Measurements from ENCODE around the gene AP3M1. TPM values are rescaled to one million over a fixed set of nuclear protein-coding genes. Genes with fewer than 3 reads are reported as not detected.
A peak's percentile ranks its signal among the peaks of the same experiment; 100 is the strongest.

Gene AP3M1
- total RNA-seq, 4 donors from 2014 or later = 23.0 to 26.1 (median 24.3) TPM

DNA sequence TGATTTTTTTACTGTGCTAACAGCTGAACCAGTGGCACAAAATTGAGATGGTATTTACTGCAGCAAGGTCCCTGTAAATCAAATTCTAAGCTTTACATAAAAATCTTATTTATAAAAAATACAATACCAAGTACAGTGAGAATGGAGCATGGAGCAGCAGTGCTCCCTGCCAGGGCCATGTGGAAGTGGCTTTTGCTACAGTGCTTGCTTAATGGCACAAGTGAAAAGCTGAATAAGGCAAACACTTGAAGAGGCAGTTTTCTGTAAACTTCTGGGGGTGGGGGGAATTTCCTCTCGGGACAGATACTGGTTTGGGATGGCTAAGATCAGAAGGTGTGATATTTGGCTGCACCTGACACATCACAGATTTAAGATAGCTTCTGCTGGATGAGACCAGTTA, 27.5 kb downstream of the AP3M1 start:
- intact Hi-C loops (cut with DNase I) = no loop called here
- TF ChIP-seq, protein P1, sequence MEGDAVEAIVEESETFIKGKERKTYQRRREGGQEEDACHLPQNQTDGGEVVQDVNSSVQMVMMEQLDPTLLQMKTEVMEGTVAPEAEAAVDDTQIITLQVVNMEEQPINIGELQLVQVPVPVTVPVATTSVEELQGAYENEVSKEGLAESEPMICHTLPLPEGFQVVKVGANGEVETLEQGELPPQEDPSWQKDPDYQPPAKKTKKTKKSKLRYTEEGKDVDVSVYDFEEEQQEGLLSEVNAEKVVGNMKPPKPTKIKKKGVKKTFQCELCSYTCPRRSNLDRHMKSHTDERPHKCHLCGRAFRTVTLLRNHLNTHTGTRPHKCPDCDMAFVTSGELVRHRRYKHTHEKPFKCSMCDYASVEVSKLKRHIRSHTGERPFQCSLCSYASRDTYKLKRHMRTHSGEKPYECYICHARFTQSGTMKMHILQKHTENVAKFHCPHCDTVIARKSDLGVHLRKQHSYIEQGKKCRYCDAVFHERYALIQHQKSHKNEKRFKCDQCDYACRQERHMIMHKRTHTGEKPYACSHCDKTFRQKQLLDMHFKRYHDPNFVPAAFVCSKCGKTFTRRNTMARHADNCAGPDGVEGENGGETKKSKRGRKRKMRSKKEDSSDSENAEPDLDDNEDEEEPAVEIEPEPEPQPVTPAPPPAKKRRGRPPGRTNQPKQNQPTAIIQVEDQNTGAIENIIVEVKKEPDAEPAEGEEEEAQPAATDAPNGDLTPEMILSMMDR (IDR thresholded peaks at IDR 0.05) = no peak
- TF ChIP-seq POLR2A (IDR thresholded peaks at IDR 0.05) = no peak
- Histone ChIP-seq H3K36me3 (peaks cover 12 to 99% (median 25%) of the 10 kb centered on the region in 3 donors), H3K4me3 (no peak overlapping the region), H3K27ac (no peak overlapping the region), H3K9me3 (no peaks in the 10 kb centered on the region), H3K4me1 (peaks cover 0 to 36% (median 6%) of the 10 kb centered on the region in 3 donors), H3K27me3 (no peaks in the 10 kb centered on the region)
- 0% methylated on average over 1 of the region's 1 CpG for WGBS, 2 donors
- DNase-seq = no peak

DNA sequence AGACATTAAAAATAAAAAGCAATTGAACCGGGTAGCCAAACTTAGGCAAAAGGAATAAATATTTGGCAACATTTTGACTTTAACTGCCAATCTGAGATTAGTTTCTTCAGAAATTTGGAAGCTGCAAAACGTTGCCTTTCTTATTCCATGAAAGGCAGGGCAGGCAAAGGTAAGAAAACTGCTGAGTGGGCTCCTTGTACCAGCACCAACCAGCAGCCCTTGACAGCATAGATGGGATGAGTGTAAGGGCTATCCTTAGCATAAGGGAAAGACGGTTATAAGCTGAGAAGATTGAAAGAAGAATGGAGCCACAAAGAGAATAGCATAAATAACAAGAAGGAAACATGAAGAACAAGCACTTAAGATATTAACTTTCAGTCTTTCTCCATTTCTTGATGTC, 28.6 kb downstream of the AP3M1 start:
- Histone ChIP-seq H3K4me1 (peaks cover 0 to 37% (median 6%) of the 10 kb centered on the region in 3 donors), H3K4me3 (no peak overlapping the region), H3K9me3 (no peaks in the 10 kb centered on the region), H3K27me3 (no peaks in the 10 kb centered on the region), H3K36me3 (peaks cover 22 to 99% (median 26%) of the 10 kb centered on the region in 3 donors), H3K27ac (no peak overlapping the region)
- intact Hi-C loops (cut with DNase I) = no loop called here
- TF ChIP-seq, protein P1 (IDR thresholded peaks at IDR 0.05) = no peak
- no peak for TF ChIP-seq POLR2A (IDR thresholded peaks at IDR 0.05)
- no peak for DNase-seq
- 42 to 64% methylated on average over 3 of the region's 3 CpGs for WGBS, 2 donors

DNA sequence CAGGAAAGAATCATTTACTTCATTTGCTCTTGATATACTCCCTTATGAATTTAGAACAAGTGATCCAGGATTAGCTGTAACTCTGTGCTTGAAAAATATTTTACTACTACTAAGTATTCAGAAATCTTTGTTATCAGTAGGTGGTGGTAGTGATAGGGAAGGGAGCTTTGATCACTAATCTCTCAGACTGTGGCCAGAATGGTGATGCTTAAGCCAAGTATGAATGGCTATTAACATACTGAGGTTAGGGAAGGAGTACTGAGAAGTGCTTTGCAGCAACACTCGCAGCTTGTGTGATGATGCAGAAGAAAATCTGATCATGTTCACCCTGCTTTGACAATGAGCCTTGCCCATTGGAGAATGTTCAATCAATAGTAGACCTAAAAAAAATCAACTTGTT, 29.3 kb downstream of the AP3M1 start:
- 81 to 84% methylated on average over 1 of the region's 1 CpG for WGBS, 2 donors
- no peak overlapping the region for H3K4me3 ChIP-seq
- TF ChIP-seq, protein P1 (IDR thresholded peaks at IDR 0.05) = no peak
- TF ChIP-seq POLR2A (IDR thresholded peaks at IDR 0.05) = no peak
- DNase-seq = no peak
- intact Hi-C loops (cut with DNase I) = no loop called here
- no peaks in the 10 kb centered on the region for H3K27me3 ChIP-seq
- peaks cover 23 to 99% (median 24%) of the 10 kb centered on the region in 3 donors for H3K36me3 ChIP-seq
- peaks cover 0 to 37% (median 6%) of the 10 kb centered on the region in 3 donors for H3K4me1 ChIP-seq
- no peaks in the 10 kb centered on the region for H3K9me3 ChIP-seq
- no peak overlapping the region for H3K27ac ChIP-seq

DNA sequence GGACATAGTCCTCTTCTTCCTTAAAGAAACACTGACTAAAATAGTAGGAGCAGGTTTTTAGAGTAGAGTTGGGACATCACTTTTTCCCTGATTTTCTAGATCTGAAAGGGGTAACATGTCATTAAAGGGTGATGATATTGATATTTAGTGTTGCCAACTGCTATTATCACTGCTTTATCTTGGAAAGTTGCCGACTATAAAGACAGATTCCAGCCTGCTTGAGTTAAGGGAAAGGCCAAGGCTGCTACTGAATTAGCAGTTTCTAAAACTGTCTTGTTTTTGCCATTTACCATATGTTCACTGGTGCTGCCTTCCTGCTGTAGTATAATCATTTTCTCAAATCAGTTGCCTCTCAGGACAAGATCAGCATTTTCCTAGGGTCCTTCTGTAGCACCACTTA, 29.7 kb downstream of the AP3M1 start:
- intact Hi-C loops (cut with DNase I) = no loop called here
- WGBS, 2 donors = 58 to 67% methylated on average over 1 of the region's 1 CpG
- Histone ChIP-seq H3K27me3 (no peaks in the 10 kb centered on the region), H3K9me3 (no peaks in the 10 kb centered on the region), H3K36me3 (peaks cover 21 to 99% (median 24%) of the 10 kb centered on the region in 3 donors), H3K4me3 (no peak overlapping the region), H3K4me1 (peaks cover 0 to 37% (median 6%) of the 10 kb centered on the region in 3 donors), H3K27ac (no peak overlapping the region)
- no peak for DNase-seq
- TF ChIP-seq, protein P1 (IDR thresholded peaks at IDR 0.05) = no peak

DNA sequence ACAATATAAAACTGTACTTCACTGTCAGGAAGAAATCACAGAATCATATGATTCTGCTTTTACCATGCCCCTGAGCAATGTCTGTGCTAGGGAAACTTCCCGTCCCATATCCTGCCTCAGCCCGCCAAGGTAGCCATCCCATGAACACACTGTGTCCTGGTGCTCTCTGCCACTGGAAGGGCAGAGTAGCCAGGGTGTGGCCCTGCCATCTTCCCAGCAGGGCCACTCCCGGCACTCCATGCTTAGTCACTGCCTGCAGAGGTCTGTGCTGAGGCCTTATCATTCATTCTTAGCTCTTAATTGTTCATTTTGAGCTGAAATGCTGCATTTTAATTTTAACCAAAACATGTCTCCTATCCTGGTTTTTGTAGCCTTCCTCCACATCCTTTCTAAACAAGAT, 31.8 kb downstream of the AP3M1 start:
- no peak for DNase-seq
- Histone ChIP-seq H3K27me3 (no peaks in the 10 kb centered on the region), H3K36me3 (peaks cover 26 to 99% (median 29%) of the 10 kb centered on the region in 3 donors), H3K4me3 (no peak overlapping the region), H3K4me1 (peaks cover 4 to 42% (median 8%) of the 10 kb centered on the region in 3 donors), H3K27ac (peak overlapping the region in 3 of 4 donors; percentile 11 to 46 (median 45)), H3K9me3 (no peaks in the 10 kb centered on the region)
- TF ChIP-seq POLR2A (IDR thresholded peaks at IDR 0.05) = no peak
- TF ChIP-seq, protein P1 (IDR thresholded peaks at IDR 0.05) = no peak
- intact Hi-C loops (cut with DNase I) = no loop called here
- 70 to 79% methylated on average over 3 of the region's 3 CpGs for WGBS, 2 donors

Data from esophagus squamous epithelium (tissue), 5 donors.